ENCODE results near the gene GFRA4.

GFRA4 gene

GRCh38 chr20:3673221-3674070, 10.2 kb upstream of the GFRA4 start:
- no peak for DNase-seq

GRCh38 chr20:3672547-3673171, 9.5 kb upstream of the GFRA4 start:
- no peak for DNase-seq

- DNase-seq: no peak
Measured at GRCh38 chr20:3671986-3672546, 8.9 kb upstream of the GFRA4 start.

- DNase-seq: no peak
Measured at GRCh38 chr20:3670945-3671344, 7.7 kb upstream of the GFRA4 start.

GRCh38 chr20:3670511-3670910, 7.3 kb upstream of the GFRA4 start:
- DNase-seq: no peak

GRCh38 chr20:3669710-3670367, 6.6 kb upstream of the GFRA4 start:
- no peak for DNase-seq

- no peak for DNase-seq
Measured at GRCh38 chr20:3667434-3668037, 4.3 kb upstream of the GFRA4 start.

- DNase-seq: no peak
Measured at GRCh38 chr20:3663858-3664257, 659 bp upstream of the GFRA4 start.

- no peak for DNase-seq
Measured at GRCh38 chr20:3661814-3662665, 1.2 kb downstream of the GFRA4 start.

GRCh38 chr20:3661060-3661813, 2.0 kb downstream of the GFRA4 start:
- DNase-seq: no peak

- no peak for DNase-seq
Measured at GRCh38 chr20:3660262-3661059, 2.7 kb downstream of the GFRA4 start.

GRCh38 chr20:3659492-3660261, 3.5 kb downstream of the GFRA4 start:
- no peak for DNase-seq

GRCh38 chr20:3658716-3659491, 4.3 kb downstream of the GFRA4 start:
- DNase-seq: no peak

- no peak for DNase-seq
Measured at GRCh38 chr20:3658019-3658715, 5.0 kb downstream of the GFRA4 start.

GRCh38 chr20:3655131-3655405, 8.1 kb downstream of the GFRA4 start:
- DNase-seq: no peak

- no peak for DNase-seq
Measured at GRCh38 chr20:3654326-3655130, 8.7 kb downstream of the GFRA4 start.

GRCh38 chr20:3653921-3654320, 9.3 kb downstream of the GFRA4 start:
- no peak for DNase-seq
